H1 (cell line): Measurements from ENCODE around the gene KIAA1614. TPM values are rescaled to one million over a fixed set of nuclear protein-coding genes. Genes with fewer than 3 reads are reported as not detected.

ENCODE experiments used
- ATF3 ChIP-seq: IDR thresholded peaks from 2 replicates; pipeline ENCODE4 v1.6.1; 2011; ENCODE audit warnings: low read depth, mild to moderate bottlenecking, low read length; ENCODE audit not compliant: insufficient read depth
- CHD7 ChIP-seq: fragments of 300-600 bp; sonication (generic); IDR thresholded peaks from 2 replicates; pipeline ENCODE4 v1.7.1; 2012; ENCODE audit warnings: low read length, moderate library complexity, mild to moderate bottlenecking, inconsistent platforms; ENCODE audit not compliant: insufficient replicate concordance
- KDM5A ChIP-seq: fragments of 200-600 bp; IDR thresholded peaks from 2 replicates; pipeline ENCODE4 v1.7.1; 2012; ENCODE audit warnings: mild to moderate bottlenecking, low read length, inconsistent platforms, mixed read lengths
- RAD21 ChIP-seq, 2 experiments: IDR thresholded peaks in 1 of 2; conservative IDR thresholded peaks in 1 of 2; 2 replicates each; pipeline ENCODE4 v1.6.1; 2011; ENCODE audit warnings: low read depth in 2 of 2, low read length in 2 of 2, improper control_type of control experiment in 1 of 2, inconsistent platforms in 1 of 2, mild to moderate bottlenecking in 1 of 2, moderate library complexity in 1 of 2
- polyA plus RNA-seq, 7 experiments: library from polyadenylated mRNA; depleted of rRNA in 3 of 7; stranded (reverse) in 5 of 7; unstranded in 2 of 7; fragments of >200 nt in 5 of 7; fragments of 200-250 nt in 2 of 7; gene quantifications; 1 replicate in 5 of 7; 2 replicates in 1 of 7; 4 replicates in 1 of 7; pipeline versions ENCODE4 v1.2.1 to v1.2.3, GENCODE V29; 2011 to 2013; ENCODE audit warnings: missing spikeins in 2 of 7, mixed read lengths in 2 of 7
- total RNA-seq: library from RNA; stranded (reverse); fragmentation: NEBNext Ultra II Directional; extraction: Animal tissue kit (Norgen Biotek cat#: 25700); gene quantifications from 2 replicates; pipeline ENCODE4 v1.2.1, GENCODE V29; 2021

The KIAA1614 gene
- total and polyA plus RNA-seq, 2 of the 8 experiments (the other 6 are each of a cell fraction or from before 2014, with no cell fraction given): 1.3 to 3.1 TPM

DNA sequence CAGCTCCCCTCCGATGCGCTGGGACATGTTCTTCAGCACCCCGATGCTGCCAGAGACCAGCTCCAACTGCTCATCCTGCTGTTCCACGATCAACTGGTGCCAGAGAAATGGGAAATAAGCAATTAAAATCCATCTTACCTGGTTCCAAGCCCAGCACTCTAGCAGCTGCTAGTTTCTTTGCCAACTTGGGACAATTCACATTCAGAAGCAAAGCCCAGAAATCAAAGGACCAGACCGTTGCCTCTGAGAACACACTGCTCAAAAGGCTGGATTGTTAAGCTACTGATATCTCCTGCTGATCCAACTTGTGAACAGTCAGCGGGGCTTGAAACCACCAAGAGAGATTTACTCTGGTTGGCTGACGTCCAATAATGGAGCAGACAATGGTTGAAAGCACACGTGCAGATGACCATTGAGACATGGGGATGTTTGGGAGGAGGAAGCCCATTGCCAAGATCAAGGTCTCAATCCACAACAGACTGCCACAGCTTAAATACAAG is 75.6 kb downstream of the KIAA1614 start (continued):
- no peak for TF ChIP-seq CHD7
- TF ChIP-seq KDM5A: no peak
- no peak for TF ChIP-seq RAD21 (IDR thresholded peaks at IDR 0.05 in 1 of 2, conservative IDR thresholded peaks at IDR 0.05 in 1 of 2; ENCODE audit: low read depth in 2 of 2, low read length in 2 of 2)
- TF ChIP-seq ATF3: no peak
